ENCODE data around the gene PTP4A2. TPM values are rescaled to one million over a fixed set of nuclear protein-coding genes. Genes with fewer than 3 reads are reported as not detected.
A peak's percentile ranks its signal among the peaks of the same experiment; 100 is the strongest.

Gene PTP4A2
- 308 and 310 TPM in 2 replicates for total RNA-seq (2014; rRNA removed; shearing (Covaris generic); ENCODE audit: low replicate concordance)

- in situ Hi-C loops (cut with HindIII; ENCODE audit: low pct_unique_long_range_greater_than_20kb, low sequenced_read_pairs) = no loop called here
- DNase-seq (ENCODE audit: low read depth) = peak; percentile 99
Observed at GRCh38 chr1:31938184-31938975, at the start of gene PTP4A2. Gene PTP4A2, minus strand, starts transcription at chr1:31938368. Its CDS starts 19,303 bp downstream, at chr1:31919065.

GRCh38 chr1:31987135-31987619 lies 49.0 kb upstream of the PTP4A2 start:
- no peak for DNase-seq (ENCODE audit: low read depth)
- in situ Hi-C loops (cut with HindIII; ENCODE audit: low pct_unique_long_range_greater_than_20kb, low sequenced_read_pairs) = no loop called here

- in situ Hi-C loops (cut with HindIII; ENCODE audit: low pct_unique_long_range_greater_than_20kb, low sequenced_read_pairs) = no loop called here
- DNase-seq (ENCODE audit: low read depth) = no peak
Observed at GRCh38 chr1:31985430-31985829, 47.3 kb upstream of the PTP4A2 start.

- in situ Hi-C loops (cut with HindIII; ENCODE audit: low pct_unique_long_range_greater_than_20kb, low sequenced_read_pairs) = no loop called here
- no peak for DNase-seq (ENCODE audit: low read depth)
Observed at GRCh38 chr1:31984419-31985347, 46.5 kb upstream of the PTP4A2 start.

- in situ Hi-C loops (cut with HindIII; ENCODE audit: low pct_unique_long_range_greater_than_20kb, low sequenced_read_pairs) = no loop called here
- no peak for DNase-seq (ENCODE audit: low read depth)
Observed at GRCh38 chr1:31981972-31982371, 43.8 kb upstream of the PTP4A2 start.

- DNase-seq (ENCODE audit: low read depth) = no peak
- in situ Hi-C loops (cut with HindIII; ENCODE audit: low pct_unique_long_range_greater_than_20kb, low sequenced_read_pairs) = no loop called here
Observed at GRCh38 chr1:31981456-31981839, 43.3 kb upstream of the PTP4A2 start.

GRCh38 chr1:31980835-31981455 lies 42.8 kb upstream of the PTP4A2 start:
- no peak for DNase-seq (ENCODE audit: low read depth)
- in situ Hi-C loops (cut with HindIII; ENCODE audit: low pct_unique_long_range_greater_than_20kb, low sequenced_read_pairs) = no loop called here

- no peak for DNase-seq (ENCODE audit: low read depth)
- in situ Hi-C loops (cut with HindIII; ENCODE audit: low pct_unique_long_range_greater_than_20kb, low sequenced_read_pairs) = no loop called here
Observed at GRCh38 chr1:31978843-31979400, 40.8 kb upstream of the PTP4A2 start.

GRCh38 chr1:31977385-31978131 lies 39.4 kb upstream of the PTP4A2 start:
- in situ Hi-C loops (cut with HindIII; ENCODE audit: low pct_unique_long_range_greater_than_20kb, low sequenced_read_pairs) = no loop called here

GRCh38 chr1:31976401-31976800 lies 38.2 kb upstream of the PTP4A2 start:
- in situ Hi-C loops (cut with HindIII; ENCODE audit: low pct_unique_long_range_greater_than_20kb, low sequenced_read_pairs) = no loop called here
- DNase-seq (ENCODE audit: low read depth) = no peak

More at GRCh38 chr1:31977385-31978131, 39.4 kb upstream of the PTP4A2 start:
- no peak for DNase-seq (ENCODE audit: low read depth)

- no peak for DNase-seq (ENCODE audit: low read depth)
- in situ Hi-C loops (cut with HindIII; ENCODE audit: low pct_unique_long_range_greater_than_20kb, low sequenced_read_pairs) = no loop called here
Observed at GRCh38 chr1:31970873-31971272, 32.7 kb upstream of the PTP4A2 start.

GRCh38 chr1:31961536-31961935 lies 23.4 kb upstream of the PTP4A2 start:
- in situ Hi-C loops (cut with HindIII; ENCODE audit: low pct_unique_long_range_greater_than_20kb, low sequenced_read_pairs) = no loop called here
- no peak for DNase-seq (ENCODE audit: low read depth)

- DNase-seq (ENCODE audit: low read depth) = no peak
- in situ Hi-C loops (cut with HindIII; ENCODE audit: low pct_unique_long_range_greater_than_20kb, low sequenced_read_pairs) = no loop called here
Observed at GRCh38 chr1:31959521-31960340, 21.6 kb upstream of the PTP4A2 start.

GRCh38 chr1:31957701-31958674 lies 19.8 kb upstream of the PTP4A2 start:
- in situ Hi-C loops (cut with HindIII; ENCODE audit: low pct_unique_long_range_greater_than_20kb, low sequenced_read_pairs) = no loop called here
- DNase-seq (ENCODE audit: low read depth) = no peak

- peak; percentile 96 for DNase-seq (ENCODE audit: low read depth)
- in situ Hi-C loops (cut with HindIII; ENCODE audit: low pct_unique_long_range_greater_than_20kb, low sequenced_read_pairs) = no loop called here
Observed at GRCh38 chr1:31955917-31956736, 18.0 kb upstream of the PTP4A2 start.

Measured in Caki2 (cell line).